GM18505 (cell line): ENCODE results near the gene STRN3.
A peak's percentile ranks its signal among the peaks of the same experiment; 100 is the strongest.
"Not testable (repeated sequence)": the region's sequence is repeated elsewhere in the genome, so short reads cannot be mapped to it uniquely, and the experiment has no call there.

ENCODE experiments used
- ATAC-seq: cut with Tn5 transposase; IDR thresholded peaks from one replicate; pipeline ENCODE4 v1.9.1; 2021; ENCODE audit not compliant: unreplicated experiment
- POLR2A ChIP-seq: IDR thresholded peaks from 4 replicates; pipeline ENCODE4 v1.6.1; 2011; ENCODE audit warnings: borderline replicate concordance; ENCODE audit not compliant: insufficient read depth, insufficient read length; ENCODE audit errors: extremely low read depth

STRN3 gene

DNA sequence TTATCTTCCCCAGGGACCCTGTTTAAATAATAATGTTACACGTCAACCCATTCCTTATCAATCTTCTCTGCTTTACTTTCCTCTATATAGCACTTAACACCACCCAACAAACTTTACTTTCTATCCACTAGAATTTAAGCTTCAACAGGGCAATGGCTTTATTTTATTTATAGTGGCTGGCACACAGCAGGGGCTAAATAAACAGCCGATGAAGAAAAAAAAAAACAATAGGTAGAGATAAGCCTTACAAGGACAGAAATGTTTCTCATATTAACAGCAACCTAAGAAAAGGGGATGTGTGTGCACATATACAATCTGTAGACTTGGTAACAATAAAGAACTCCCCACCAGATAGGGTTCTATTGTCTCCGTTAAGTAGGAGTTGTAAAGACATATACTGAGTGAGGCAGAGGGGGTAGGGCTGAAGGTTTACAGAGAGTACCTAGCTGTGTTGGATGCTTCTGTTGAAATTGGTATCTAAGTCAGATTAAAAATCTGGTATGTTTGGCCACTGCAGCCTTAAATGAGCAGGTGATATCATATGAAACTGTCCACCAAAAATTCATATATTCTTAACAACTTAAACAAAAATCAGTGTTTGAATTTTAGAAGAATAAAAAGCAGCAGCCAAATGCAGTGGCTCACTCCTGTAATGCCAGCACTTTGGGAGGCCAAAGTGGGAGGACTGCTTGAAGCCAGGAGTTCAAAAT is 25.4 kb downstream of the STRN3 start:
- no peak for TF ChIP-seq POLR2A
- no peak for ATAC-seq

DNA sequence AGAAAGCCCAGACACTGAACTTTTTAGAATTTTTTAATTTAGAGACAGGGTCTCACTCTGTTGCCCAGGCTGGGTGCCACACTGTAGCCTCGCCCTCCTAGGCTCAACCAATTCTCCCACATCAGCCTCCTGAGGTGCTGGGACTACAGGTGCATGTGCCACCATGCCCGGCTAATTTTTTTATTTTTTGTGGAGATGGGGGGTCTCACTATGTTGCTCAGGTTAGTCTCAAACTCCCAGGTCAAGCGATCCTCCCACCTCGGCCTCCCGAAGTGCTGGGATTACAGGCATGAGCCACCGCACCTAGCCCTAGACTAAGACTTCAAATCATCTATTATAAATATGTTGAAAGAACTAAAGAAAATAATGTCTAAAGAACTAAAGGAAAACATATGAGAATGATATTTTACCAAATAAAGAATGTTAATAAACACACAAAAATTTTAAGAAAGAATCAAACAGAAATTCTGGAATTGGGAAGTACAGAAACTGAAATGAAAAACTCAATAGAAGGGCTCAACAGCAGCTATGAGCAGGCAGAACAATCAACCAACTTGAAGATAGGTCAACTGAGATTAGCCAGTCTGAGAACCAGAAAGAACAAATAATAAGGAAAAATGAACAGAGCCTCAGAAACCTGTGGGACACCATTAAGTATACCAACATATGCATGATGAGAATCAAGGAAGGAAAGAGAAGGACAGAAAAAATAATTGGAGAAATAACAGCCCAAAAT is 27.0 kb downstream of the STRN3 start:
- ATAC-seq: no peak
- TF ChIP-seq POLR2A: no peak

DNA sequence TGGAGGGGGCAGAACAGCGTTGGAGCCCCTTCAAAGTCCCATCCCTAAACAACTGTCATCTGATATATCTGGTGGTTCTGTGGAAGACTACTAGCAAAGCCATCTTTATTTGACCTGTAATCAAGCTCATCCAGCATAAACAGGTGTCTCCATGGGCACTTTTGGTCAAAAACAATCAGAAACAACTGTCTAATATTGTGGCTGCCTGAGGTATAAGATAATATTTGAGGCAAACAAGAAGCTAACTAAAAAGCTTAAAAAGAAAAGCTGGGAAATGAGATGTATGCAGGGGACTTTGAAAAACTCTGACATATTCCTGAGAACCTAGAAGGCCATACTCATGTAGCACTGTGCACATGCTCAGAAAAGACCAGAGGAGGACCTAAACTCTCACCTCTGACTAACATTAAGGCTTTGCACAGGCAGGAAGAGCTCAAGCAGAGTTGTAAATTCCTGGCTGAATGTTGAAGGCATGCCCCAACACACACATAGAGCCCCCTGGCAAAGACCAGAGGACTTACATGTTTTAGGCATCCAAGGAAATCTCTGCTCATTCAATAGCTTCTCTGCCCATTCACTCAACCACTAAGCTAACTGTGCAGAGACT is 28.0 kb downstream of the STRN3 start:
- no peak for TF ChIP-seq POLR2A
- ATAC-seq: no peak

DNA sequence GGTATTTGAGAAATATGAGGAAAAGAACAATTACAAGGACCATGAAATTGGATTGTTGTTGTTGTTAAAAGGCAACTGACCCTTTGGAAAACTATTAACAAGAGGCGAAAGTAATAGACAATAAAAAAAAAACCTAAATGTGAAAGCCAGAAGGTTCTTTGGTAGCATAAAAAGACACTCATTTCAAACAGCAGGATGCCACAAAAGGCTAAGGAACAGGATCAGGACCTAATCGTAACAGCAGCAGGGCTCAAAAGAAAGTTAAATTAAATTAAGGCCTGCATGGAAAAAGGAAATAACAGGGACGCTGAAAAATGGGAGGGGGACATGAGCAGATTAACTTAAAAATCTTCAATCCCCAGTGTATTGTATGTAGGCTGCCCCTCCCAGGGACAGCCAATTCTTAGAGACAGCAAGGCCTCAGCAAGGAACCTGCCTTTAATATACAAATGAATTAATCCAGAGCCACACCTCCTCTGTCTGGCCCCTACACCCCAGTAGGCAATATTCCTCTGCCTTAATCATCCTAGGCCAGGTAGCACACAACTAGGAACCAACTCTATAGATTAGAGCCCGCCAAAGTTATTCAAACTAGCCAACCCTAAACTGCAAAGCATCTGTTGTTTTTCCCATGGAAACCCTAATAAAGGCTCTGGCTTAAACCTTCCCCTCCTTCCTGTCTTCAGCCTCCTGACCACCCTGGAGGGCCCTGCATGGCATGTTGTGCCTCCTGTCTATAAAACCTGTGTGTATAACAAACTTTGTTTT is 29.1 kb downstream of the STRN3 start:
- no peak for TF ChIP-seq POLR2A
- ATAC-seq: no peak

DNA sequence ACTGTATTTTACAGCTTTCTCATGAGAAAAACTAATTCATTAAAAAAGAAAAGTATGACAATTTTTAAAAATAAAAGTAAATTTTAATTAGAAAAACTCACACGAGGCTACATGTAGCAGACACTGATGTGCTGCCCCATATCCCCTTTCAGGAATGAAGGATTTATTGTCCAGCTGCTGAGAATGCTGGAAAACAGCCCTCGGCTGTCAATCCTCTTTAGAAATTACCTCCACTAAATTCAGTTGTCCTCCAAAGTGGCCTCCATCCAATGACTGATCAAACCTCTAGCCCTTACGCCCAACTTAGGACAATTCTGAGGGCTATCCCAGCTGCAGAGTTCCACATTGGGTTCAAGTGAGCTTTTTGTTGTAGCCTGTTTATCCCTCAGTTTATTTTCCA is 30.5 kb downstream of the STRN3 start:
- TF ChIP-seq POLR2A: no peak
- ATAC-seq: no peak

DNA sequence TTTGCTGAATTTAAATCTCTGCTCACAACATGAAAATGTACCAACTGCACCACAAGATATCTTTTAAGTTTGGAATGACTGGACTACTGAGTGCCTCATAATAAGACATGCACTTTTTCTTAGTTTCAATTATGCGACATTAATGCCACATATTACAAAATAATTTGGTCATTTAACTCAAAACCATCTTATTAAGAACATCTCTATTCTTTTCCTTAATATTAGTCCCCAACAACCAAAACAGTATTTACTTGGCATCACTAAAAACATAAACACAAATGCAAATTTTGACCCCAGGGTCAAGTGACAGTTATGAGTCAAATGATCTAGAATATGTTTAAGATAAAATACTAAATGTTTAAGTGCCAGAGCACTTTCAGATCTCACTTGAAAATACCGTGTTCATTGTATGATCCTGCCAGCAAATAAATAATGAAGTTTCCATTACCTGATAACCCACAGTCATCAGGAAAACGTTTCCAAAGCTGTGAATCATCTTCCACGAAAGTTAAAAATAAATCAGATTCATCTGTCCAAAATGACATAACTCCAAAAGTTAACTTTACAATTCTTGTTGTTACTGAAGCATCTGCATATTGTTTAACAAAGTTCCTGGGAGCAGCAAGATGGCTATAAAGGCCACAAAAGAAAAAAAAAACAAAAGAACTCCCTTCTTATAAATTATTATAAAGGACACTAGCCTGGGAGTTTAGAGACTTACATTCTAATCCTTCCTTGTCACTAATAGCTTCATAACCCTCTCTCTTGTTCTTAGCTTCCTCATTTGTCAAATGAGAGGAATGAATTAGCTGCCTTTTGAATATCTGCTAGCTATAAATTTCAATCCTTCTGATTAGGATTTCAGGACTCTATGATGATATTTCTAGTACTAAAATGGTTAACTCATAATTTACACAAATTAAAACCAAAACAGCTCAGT is 31.2 kb downstream of the STRN3 start:
- ATAC-seq: peak; percentile 49

DNA sequence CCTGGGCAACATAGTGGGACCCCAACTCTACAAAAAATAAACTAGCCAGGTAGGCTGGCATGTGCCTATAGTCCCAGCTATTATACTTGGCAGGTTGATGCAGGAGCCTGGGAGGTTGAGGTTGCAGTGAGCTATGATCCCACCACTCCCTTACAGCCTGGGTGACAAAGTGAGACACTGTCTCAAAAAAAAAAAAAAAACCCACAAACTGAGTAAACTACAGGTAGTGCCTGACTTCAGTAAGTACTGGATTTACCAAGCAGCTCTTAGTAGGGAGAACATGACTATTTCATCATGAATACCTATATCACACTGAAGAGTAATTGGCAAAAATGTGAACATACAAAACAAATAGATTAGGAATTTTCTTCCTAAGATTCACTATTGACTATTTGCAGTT is 33.1 kb downstream of the STRN3 start:
- no peak for ATAC-seq
- no peak for TF ChIP-seq POLR2A

More for the DNA sequence above, 31.2 kb downstream of the STRN3 start:
- TF ChIP-seq POLR2A: no peak

DNA sequence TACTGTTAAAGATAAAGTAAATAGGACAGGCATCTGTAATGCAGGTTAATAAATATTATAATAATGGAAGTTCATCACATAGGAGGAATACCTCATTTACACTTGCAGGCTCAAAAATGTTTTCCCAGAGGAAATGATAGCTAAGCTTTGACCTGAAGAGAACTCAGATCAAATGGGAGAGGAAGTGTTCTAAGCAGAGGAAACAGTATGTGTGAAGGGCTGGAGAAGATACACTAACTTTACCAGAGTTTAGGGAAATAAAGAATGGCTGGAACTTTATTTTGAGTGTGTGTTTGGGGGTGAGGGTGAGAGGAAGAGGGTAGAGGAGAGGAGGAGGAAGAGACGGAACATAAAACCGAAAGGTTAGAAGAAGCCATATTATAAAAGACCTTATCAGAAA is 34.8 kb downstream of the STRN3 start:
- ATAC-seq: no peak
- no peak for TF ChIP-seq POLR2A

DNA sequence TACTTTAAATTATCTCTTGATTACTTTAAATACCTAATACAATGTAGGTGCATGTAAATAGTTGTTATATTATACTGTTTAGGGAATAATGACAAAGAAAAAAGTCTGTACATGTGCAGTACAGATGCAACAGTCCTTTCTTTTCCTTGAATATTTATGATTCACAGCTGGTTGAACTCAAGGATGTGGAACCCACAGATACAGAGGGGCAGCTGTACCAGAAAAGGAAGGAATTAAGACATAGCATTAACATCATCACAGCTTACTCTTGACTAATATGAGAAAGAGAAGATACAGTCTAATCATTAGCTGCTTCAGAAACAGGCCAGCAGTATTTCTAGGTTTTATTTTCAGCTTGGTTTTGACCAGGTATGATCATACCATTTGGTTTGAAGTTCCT is 35.4 kb downstream of the STRN3 start:
- ATAC-seq: no peak
- TF ChIP-seq POLR2A: no peak

DNA sequence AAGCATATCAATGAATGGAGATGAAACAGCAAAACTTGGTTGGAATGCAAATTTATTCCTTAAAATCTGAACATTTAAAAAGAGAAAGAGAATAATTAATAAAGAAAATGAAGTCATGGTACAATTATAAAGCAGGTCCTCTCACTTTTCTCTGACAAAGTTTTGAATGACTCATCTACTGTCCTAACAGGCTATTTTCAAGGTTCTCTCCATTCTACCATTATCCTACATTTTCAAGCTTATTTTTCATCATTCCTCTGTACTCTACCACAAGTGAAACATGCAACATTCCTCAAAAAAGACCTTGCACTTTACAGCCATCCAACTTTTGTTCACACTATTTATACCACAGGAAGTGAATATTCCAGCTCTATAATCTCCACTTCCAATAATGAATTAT is 37.7 kb downstream of the STRN3 start:
- no peak for ATAC-seq
- TF ChIP-seq POLR2A: no peak

DNA sequence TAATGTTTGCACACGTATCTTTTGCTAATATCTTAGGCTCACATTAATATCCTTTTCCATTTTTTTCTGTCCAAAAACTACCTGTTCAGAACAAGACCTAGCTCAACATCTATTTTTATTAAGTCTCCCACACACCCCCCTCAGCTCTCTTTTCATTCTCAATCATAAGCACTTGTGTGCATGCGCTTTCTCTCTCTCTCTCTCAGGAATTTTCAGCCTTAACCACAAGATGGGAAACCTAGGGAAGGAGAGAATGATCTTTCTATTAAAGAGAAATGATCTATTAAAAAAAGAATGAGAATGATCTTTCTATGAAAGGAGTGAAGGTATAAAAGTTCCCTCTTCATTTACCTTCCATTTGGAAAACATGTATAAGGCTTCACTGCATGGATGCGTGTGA is 40.4 kb downstream of the STRN3 start:
- no peak for TF ChIP-seq POLR2A
- ATAC-seq: no peak

DNA sequence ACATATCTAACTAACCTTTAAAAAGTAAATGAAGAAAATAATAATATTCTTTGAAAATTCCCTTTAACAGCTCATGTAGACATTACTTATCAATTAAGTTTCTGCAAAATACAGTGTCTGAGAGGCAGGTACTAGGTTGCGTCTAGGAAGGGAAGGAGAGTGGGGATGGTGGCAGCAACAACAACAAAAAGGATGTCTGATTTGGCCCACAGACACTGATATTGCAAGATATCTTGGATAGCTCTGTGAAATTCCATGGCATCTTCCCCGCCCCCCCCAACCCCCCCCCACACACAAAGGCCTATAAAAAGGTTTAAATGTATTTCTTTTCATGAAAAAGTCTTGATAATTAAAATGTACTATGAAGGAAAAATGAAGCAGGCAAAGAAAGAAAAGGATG is 42.3 kb downstream of the STRN3 start:
- ATAC-seq: no peak
- no peak for TF ChIP-seq POLR2A

DNA sequence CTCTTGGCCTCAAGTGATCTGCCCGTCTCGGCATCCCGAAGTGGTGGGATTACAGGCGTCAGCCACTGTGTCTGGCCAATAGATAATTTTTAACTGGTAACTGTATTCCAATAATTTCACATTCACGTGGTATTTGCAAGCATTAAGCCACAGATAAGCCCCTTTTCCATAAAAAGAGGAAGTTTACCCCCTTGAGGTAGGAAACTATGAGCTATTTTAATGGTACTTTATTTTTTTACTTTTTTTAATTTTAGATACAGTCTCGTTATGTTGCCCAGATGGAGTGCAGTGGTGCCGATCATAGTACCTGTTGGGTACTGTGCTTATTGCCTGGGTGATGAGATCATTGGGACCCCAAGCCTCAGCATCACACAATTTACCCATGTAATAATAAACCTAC is 43.6 kb downstream of the STRN3 start:
- no peak for ATAC-seq
- TF ChIP-seq POLR2A: no peak

DNA sequence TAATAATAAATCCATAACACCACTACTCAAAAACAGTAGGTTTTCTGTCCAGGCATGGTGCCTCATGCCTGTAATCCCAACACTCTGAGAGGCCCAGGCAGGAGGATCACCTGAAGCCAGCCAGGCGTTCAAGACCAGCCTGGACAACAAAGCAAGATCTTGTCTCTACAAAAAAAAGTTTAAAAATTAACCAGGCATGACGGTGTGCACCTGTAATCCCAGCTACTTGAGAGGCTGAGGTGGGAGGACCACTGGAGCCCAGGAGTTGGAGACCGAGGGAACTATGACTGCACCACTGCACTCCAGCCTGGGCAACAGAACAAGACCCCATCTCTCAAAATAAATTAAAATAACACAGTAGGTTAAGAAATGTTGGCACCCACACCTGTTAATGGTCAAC is 45.2 kb downstream of the STRN3 start:
- ATAC-seq: no peak
- no peak for TF ChIP-seq POLR2A

DNA sequence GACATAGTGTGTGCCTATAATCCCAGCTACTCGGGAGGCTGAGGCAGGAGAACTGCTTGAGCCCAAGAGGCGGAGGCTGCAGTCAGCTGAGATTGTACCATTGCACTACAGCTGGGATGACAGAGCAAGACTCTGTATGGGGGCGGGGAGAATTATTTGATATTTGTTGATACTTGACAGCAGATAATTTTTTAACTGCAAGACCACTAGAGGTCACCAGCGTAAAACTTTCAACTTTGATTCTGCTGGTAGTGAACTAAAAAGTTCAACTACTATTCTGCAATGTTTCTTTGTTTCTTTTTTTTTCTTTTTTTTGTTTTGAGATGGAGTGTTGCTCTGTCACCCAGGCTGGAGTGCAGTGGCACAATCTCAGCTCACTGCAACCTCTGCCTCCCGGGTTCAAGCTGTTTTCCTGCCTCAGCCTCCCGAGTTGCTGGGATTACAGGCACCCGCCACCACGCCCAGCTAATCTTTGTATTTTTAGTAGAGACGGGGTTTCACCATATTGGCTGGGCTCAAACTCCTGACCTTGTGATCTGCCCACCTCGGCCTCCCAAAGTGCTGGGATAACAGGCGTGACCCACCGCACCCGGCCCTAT is 46.0 kb downstream of the STRN3 start:
- ATAC-seq: not testable (repeated sequence)
